B cell (primary cell): ENCODE measurements around the gene SPAG5.

Experiments used
- EZH2 ChIP-seq: IDR thresholded peaks from 2 replicates; pipeline ENCODE4 v1.6.1; 2012; ENCODE audit warnings: borderline replicate concordance, low read depth, mild to moderate bottlenecking, moderate library complexity, low read length; ENCODE audit not compliant: insufficient read depth, poor library complexity, severe bottlenecking
- TF ChIP-seq, protein P1 (sequence below): fragments of 200-600 bp; IDR thresholded peaks from one replicate; pipeline ENCODE4 v1.8.0; 2022; ENCODE audit warnings: antibody characterized with exemption, mild to moderate bottlenecking

DNA sequence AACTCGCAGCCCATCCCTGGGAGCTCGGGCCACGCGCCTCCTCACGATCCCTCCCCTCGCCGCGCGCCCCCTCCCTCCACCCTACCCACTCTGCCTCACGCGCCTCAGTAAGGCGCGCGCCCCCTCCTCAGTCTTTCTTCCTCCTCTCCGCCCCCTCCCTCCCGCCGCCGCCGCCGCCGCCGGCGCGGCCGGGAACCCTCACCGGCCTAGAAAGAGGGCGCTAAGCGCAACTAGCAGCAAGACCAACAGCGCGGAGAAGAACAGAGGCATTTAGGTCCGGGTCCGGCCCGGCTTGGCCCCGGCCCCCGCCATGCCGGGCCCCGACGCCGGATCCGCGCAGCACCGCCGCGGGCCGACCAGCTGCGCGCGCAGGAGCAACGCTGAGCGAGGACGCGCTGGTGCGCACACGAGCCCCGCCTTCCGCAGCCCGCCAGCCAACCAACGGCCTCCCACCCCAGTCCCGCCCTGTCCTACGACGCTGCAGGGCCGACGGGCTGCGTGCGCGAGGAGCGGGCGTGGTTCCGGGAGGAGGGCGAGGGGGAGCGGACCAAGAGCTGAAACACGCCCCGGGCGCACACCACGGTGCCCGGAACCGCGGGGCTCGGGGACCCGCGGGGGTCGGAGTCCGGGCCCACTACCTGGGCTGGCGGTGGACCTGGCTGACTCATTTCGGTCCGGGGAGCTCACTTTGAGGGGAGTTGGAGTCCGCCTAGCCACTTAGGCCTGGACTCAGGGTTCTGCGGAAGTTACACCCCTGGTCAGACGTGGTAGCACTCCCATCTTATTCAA lies 46.2 kb upstream of the SPAG5 start, which contains the start of gene BLTP2:
- TF ChIP-seq, protein P1, sequence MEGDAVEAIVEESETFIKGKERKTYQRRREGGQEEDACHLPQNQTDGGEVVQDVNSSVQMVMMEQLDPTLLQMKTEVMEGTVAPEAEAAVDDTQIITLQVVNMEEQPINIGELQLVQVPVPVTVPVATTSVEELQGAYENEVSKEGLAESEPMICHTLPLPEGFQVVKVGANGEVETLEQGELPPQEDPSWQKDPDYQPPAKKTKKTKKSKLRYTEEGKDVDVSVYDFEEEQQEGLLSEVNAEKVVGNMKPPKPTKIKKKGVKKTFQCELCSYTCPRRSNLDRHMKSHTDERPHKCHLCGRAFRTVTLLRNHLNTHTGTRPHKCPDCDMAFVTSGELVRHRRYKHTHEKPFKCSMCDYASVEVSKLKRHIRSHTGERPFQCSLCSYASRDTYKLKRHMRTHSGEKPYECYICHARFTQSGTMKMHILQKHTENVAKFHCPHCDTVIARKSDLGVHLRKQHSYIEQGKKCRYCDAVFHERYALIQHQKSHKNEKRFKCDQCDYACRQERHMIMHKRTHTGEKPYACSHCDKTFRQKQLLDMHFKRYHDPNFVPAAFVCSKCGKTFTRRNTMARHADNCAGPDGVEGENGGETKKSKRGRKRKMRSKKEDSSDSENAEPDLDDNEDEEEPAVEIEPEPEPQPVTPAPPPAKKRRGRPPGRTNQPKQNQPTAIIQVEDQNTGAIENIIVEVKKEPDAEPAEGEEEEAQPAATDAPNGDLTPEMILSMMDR: no peak
- TF ChIP-seq EZH2: no peak
